ENCODE results near the gene NCOA7.

NCOA7 gene

DNA sequence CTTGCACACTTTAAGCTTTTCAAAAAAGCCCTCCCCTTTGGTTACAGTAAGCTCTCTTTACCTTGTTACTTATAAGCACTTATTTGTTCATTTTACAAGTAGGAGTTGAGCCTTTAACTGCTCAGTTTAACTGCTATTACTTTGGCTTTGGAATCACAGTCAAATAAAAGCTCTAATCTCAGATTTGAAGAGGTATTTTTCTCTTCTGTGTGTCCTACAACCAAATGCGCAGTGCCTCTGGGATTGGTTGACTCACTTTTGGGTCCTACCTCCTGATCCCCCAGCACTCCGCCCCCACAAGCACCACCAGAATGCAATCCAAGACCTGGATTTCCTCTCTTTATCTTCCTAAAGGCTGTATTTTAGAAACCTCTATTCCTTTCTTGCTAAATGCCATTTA is 2.5 kb downstream of the NCOA7 start:
- DNase-seq (ENCODE audit: low read depth in 1 of 2, low spot score in 1 of 2), result no peak
- Histone ChIP-seq H3K27me3 (ENCODE audit: insufficient read depth, poor library complexity, severe bottlenecking) (no peaks in the 10 kb centered on the region), H3K27ac (replicated peaks) (no peak overlapping the region), H3K4me3 (replicated peaks; ENCODE audit: insufficient read depth, low read length) (no peak overlapping the region)
- TF ChIP-seq GABPA (IDR thresholded peaks at IDR 0.05; ENCODE audit: low read depth) (no peak), SPI1 (IDR thresholded peaks at IDR 0.05; ENCODE audit: borderline replicate concordance, low read depth) (no peak), POLR2AphosphoS5 (IDR thresholded peaks at IDR 0.05; ENCODE audit: low read depth) (no peak)
- TF ChIP-seq, protein P1, sequence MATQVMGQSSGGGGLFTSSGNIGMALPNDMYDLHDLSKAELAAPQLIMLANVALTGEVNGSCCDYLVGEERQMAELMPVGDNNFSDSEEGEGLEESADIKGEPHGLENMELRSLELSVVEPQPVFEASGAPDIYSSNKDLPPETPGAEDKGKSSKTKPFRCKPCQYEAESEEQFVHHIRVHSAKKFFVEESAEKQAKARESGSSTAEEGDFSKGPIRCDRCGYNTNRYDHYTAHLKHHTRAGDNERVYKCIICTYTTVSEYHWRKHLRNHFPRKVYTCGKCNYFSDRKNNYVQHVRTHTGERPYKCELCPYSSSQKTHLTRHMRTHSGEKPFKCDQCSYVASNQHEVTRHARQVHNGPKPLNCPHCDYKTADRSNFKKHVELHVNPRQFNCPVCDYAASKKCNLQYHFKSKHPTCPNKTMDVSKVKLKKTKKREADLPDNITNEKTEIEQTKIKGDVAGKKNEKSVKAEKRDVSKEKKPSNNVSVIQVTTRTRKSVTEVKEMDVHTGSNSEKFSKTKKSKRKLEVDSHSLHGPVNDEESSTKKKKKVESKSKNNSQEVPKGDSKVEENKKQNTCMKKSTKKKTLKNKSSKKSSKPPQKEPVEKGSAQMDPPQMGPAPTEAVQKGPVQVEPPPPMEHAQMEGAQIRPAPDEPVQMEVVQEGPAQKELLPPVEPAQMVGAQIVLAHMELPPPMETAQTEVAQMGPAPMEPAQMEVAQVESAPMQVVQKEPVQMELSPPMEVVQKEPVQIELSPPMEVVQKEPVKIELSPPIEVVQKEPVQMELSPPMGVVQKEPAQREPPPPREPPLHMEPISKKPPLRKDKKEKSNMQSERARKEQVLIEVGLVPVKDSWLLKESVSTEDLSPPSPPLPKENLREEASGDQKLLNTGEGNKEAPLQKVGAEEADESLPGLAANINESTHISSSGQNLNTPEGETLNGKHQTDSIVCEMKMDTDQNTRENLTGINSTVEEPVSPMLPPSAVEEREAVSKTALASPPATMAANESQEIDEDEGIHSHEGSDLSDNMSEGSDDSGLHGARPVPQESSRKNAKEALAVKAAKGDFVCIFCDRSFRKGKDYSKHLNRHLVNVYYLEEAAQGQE (IDR thresholded peaks at IDR 0.05; ENCODE audit: insufficient replicate concordance, low read depth), result no peak
- TF ChIP-seq, protein P2, sequence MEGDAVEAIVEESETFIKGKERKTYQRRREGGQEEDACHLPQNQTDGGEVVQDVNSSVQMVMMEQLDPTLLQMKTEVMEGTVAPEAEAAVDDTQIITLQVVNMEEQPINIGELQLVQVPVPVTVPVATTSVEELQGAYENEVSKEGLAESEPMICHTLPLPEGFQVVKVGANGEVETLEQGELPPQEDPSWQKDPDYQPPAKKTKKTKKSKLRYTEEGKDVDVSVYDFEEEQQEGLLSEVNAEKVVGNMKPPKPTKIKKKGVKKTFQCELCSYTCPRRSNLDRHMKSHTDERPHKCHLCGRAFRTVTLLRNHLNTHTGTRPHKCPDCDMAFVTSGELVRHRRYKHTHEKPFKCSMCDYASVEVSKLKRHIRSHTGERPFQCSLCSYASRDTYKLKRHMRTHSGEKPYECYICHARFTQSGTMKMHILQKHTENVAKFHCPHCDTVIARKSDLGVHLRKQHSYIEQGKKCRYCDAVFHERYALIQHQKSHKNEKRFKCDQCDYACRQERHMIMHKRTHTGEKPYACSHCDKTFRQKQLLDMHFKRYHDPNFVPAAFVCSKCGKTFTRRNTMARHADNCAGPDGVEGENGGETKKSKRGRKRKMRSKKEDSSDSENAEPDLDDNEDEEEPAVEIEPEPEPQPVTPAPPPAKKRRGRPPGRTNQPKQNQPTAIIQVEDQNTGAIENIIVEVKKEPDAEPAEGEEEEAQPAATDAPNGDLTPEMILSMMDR (IDR thresholded peaks at IDR 0.05; ENCODE audit: insufficient read depth, low read length), result no peak

DNA sequence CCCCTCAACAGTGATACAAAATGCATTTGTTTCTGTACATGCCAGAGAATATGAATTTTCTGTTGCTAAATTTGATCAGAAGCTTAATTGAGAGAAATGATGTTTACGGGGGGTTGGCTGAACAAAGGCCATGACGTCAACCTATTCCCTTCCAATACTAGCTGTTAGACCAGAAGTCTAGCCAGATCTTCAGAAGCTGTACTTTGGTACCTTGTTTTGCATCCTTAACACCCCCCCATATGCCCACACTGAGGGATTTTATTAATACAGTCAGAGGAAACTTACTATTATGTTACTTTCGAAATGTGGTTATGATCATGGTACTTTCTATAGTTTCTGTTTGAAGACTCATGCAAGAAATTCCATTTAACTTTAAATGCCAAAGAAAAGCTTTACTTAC is 3.1 kb downstream of the NCOA7 start:
- Histone ChIP-seq H3K27me3 (ENCODE audit: insufficient read depth, poor library complexity, severe bottlenecking) (no peaks in the 10 kb centered on the region), H3K4me3 (replicated peaks; ENCODE audit: insufficient read depth, low read length) (no peak overlapping the region), H3K27ac (replicated peaks) (no peak overlapping the region)
- no peak for TF ChIP-seq GABPA (IDR thresholded peaks at IDR 0.05; ENCODE audit: low read depth)
- no peak for TF ChIP-seq POLR2AphosphoS5 (IDR thresholded peaks at IDR 0.05; ENCODE audit: low read depth)
- TF ChIP-seq SPI1 (IDR thresholded peaks at IDR 0.05; ENCODE audit: borderline replicate concordance, low read depth), result no peak
- TF ChIP-seq, protein P1 (IDR thresholded peaks at IDR 0.05; ENCODE audit: insufficient replicate concordance, low read depth), result no peak
- TF ChIP-seq, protein P2 (IDR thresholded peaks at IDR 0.05; ENCODE audit: insufficient read depth, low read length), result no peak
- no peak for DNase-seq (ENCODE audit: low read depth in 1 of 2, low spot score in 1 of 2)

DNA sequence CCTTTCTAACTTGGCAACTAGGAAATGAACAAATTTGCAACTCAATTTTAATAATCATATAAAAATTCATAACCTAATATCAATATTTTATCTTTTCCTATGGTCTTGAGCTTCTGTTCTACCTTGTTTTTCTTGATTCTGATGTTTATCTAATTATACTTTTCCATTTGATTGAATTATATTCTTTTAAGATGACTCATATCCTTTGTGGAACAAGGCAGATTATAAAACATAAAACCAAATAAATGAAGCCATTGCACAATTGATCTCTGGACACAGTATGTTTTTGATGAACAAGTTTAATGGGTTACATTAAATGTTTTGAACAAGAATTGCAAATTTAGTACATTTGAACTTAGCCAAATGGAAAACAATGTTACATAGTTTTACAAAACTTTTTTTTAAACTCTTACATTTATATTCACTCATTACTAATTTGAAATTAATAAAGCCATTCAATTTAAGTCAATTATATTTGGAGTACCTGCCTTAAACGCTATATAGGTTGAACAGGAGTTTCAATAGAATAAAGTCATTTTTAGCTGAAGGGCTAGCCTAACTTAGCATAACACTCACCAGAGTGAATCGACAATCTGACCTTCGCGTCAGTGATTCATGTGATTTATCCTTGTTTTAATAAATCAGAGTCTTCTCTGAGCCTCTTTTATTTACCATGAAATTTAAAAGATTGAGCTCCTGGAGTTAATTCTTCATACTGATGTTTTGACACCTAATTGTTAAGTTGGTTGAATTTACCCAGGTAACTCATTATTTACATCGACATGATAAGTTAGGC is 3.8 kb downstream of the NCOA7 start:
- no peak overlapping the region for H3K4me3 ChIP-seq (replicated peaks; ENCODE audit: insufficient read depth, low read length)
- TF ChIP-seq SPI1 (IDR thresholded peaks at IDR 0.05; ENCODE audit: borderline replicate concordance, low read depth), result no peak
- TF ChIP-seq, protein P1 (IDR thresholded peaks at IDR 0.05; ENCODE audit: insufficient replicate concordance, low read depth), result no peak
- TF ChIP-seq GABPA (IDR thresholded peaks at IDR 0.05; ENCODE audit: low read depth), result no peak
- TF ChIP-seq, protein P2 (IDR thresholded peaks at IDR 0.05; ENCODE audit: insufficient read depth, low read length), result no peak
- TF ChIP-seq POLR2AphosphoS5 (IDR thresholded peaks at IDR 0.05; ENCODE audit: low read depth), result no peak
- H3K27me3 ChIP-seq (ENCODE audit: insufficient read depth, poor library complexity, severe bottlenecking), result no peaks in the 10 kb centered on the region
- no peak overlapping the region for H3K27ac ChIP-seq (replicated peaks)
- DNase-seq (ENCODE audit: low read depth in 1 of 2, low spot score in 1 of 2), result no peak

All from HL-60 (cell line).